GM12878 (cell line): ENCODE results near the gene OMP. TPM values are rescaled to one million over a fixed set of nuclear protein-coding genes. Genes with fewer than 3 reads are reported as not detected.

Source experiments
- ATAC-seq: fragments of 200-7000 bp; cut with Tn5 transposase; 3 replicates; pipeline ENCODE4 v1.9.1; 2020; ENCODE audit warnings: mild to moderate bottlenecking, moderate library complexity
- BruUV-seq: library from RNA; stranded (reverse); fragments of 400-500 nt; replicated peaks from 2 replicates; lab custom pipeline; 2021; lab: Mats Ljungman, UMichigan
- CTCF ChIA-PET: fragments of 300-600 bp; sonication (Branson Sonifier 250); formaldehyde crosslinking; extraction: SDS; loops from one replicate; lab custom pipeline; 2021; ENCODE audit warnings: inconsistent platforms; lab: Yijun Ruan, JAX
- POLR2A ChIA-PET: fragments of 350-600 bp; formaldehyde crosslinking; extraction: SDS; loops from one replicate; lab custom pipeline; 2021; ENCODE audit warnings: inconsistent platforms; lab: Charles Lee
- RAD21 ChIA-PET: fragments of 300-600 bp; sonication (Branson Sonifier 250); formaldehyde crosslinking; loops from one replicate; lab custom pipeline; 2023; ENCODE audit warnings: antibody characterized with exemption; ENCODE audit not compliant: unreplicated experiment; lab: Charles Lee
- SMC1A ChIA-PET: fragments of 300-600 bp; sonication (Branson Sonifier 250); formaldehyde crosslinking; loops from one replicate; lab custom pipeline; 2023; ENCODE audit not compliant: unreplicated experiment, uncharacterized antibody; lab: Charles Lee
- DNase-seq: peaks from one replicate; pipeline ENCODE4 v3.0.0-alpha.2; 2011; ENCODE audit warnings: low read depth, low spot score
- FAIRE-seq: peaks from 3 replicates; lab custom pipeline; 2011; peaks lifted over from hg19 to GRCh38; lab: Jason Lieb, UNC
- H2AFZ ChIP-seq: 2 replicates; pipeline ENCODE4 v1.6.0; 2011; ENCODE audit warnings: low read depth, low read length, control low read depth; ENCODE audit not compliant: control insufficient read depth
- H3K27ac ChIP-seq: 2 replicates; pipeline ENCODE4 v1.5.1; 2011; ENCODE audit warnings: control low read depth; ENCODE audit not compliant: control insufficient read depth, insufficient read depth
- H3K27me3 ChIP-seq, 2 experiments: replicated peaks in 1 of 2; 2 replicates each; pipeline versions ENCODE4 v1.6.0 to v1.6.1; 2011; ENCODE audit warnings: low read length in 1 of 2; ENCODE audit not compliant: control insufficient read depth in 2 of 2, insufficient read depth in 2 of 2
- H3K36me3 ChIP-seq, 2 experiments: 2 replicates each; pipeline ENCODE4 v1.5.1; 2011; ENCODE audit warnings: low read length in 1 of 2; ENCODE audit not compliant: control insufficient read depth in 2 of 2, insufficient read depth in 2 of 2
- H3K4me1 ChIP-seq: 2 replicates; pipeline ENCODE4 v1.6.1; 2011; ENCODE audit warnings: mild to moderate bottlenecking, low read length, moderate library complexity, mixed read lengths; ENCODE audit not compliant: control insufficient read depth, insufficient read depth
- H3K4me2 ChIP-seq: 2 replicates; pipeline ENCODE4 v1.6.0; 2011; ENCODE audit warnings: control low read depth; ENCODE audit not compliant: control insufficient read depth, insufficient read depth
- H3K4me3 ChIP-seq: fragments of 200-600 bp; sonication (generic); 2 replicates; pipeline ENCODE4 v1.5.1; 2016
- H3K79me2 ChIP-seq: 2 replicates; pipeline ENCODE4 v1.6.0; 2011; ENCODE audit warnings: low read length; ENCODE audit not compliant: control insufficient read depth, insufficient read depth
- H3K9ac ChIP-seq: 2 replicates; pipeline ENCODE4 v1.8.0; 2011; ENCODE audit warnings: low read length, control low read depth, mixed read lengths; ENCODE audit not compliant: control insufficient read depth, insufficient read depth
- H3K9me3 ChIP-seq: replicated peaks from 3 replicates; pipeline ENCODE4 v1.5.1; 2011; ENCODE audit warnings: mild to moderate bottlenecking, low read length; ENCODE audit not compliant: control insufficient read depth, insufficient read depth
- H4K20me1 ChIP-seq: 2 replicates; pipeline ENCODE4 v1.6.0; 2011; ENCODE audit not compliant: control insufficient read depth, insufficient read depth
- CEBPZ ChIP-seq: fragments of 150-350 bp; IDR thresholded peaks from 2 replicates; pipeline ENCODE4 v1.6.1; 2016; ENCODE audit warnings: low read depth, low read length
- MTA3 ChIP-seq: IDR thresholded peaks from 2 replicates; pipeline ENCODE4 v1.6.1; 2012; ENCODE audit warnings: low read length, inconsistent platforms, borderline replicate concordance
- NRF1 ChIP-seq: conservative IDR thresholded peaks from 2 replicates; pipeline ENCODE4 v1.6.1; 2011; ENCODE audit warnings: mild to moderate bottlenecking, low read depth, low read length, improper control_type of control experiment
- TCF3 ChIP-seq: IDR thresholded peaks from 2 replicates; pipeline ENCODE4 v1.6.1; 2012; ENCODE audit warnings: low read depth, mild to moderate bottlenecking, low read length, borderline replicate concordance; ENCODE audit not compliant: insufficient read depth
- WGBS: methylation state at CpG from one replicate; pipeline ENCODE4 v1.1.6; 2016; ENCODE audit warnings: low lambda C conversion rate; ENCODE audit not compliant: insufficient replicate concordance, insufficient coverage; ENCODE audit errors: missing lambda C conversion rate; 5-methylcytosine and 5-hydroxymethylcytosine counted together
- in situ Hi-C: fragments of 300-500 bp; cut with MboI; formaldehyde crosslinking; loops from 9 replicates; pipeline ENCODE4 v1.14.3; 2018; ENCODE audit warnings: mixed read lengths
- intact Hi-C: fragments of 100-400 bp; cut with micrococcal nuclease; formaldehyde crosslinking; loops from one replicate; pipeline ENCODE4 v1.14.2; 2022; ENCODE audit not compliant: unreplicated experiment
- polyA plus RNA-seq, 11 experiments: library from polyadenylated mRNA; depleted of rRNA in 4 of 11; unstranded in 6 of 11; stranded (reverse) in 5 of 11; fragments of >200 nt; fragmentation: Nextera tagmentation in 4 of 11; fragmentation: Illumina TruSeq in 1 of 11; extraction: Ambion mirVana in 4 of 11; extraction: Trizol in 1 of 11; gene quantifications; 1 replicate in 1 of 11; 2 replicates in 10 of 11; pipeline versions ENCODE4 v1.2.1 to v1.2.3, GENCODE V29; 2011 to 2016; ENCODE audit warnings: inconsistent platforms in 2 of 11, missing spikeins in 2 of 11, low read depth in 1 of 11
- total RNA-seq, 4 experiments: library from RNA; depleted of rRNA in 3 of 4; stranded (reverse); fragments of >200 nt in 3 of 4; fragmentation: Illumina TruSeq in 1 of 4; extraction: Trizol in 1 of 4; gene quantifications; 2 replicates each; pipeline versions ENCODE4 v1.2.1 to v1.2.3, GENCODE V29; 2013 to 2021
- TF ChIP-seq, protein P1 (sequence below): fragments of 450-650 bp; IDR thresholded peaks from 2 replicates; pipeline ENCODE4 v1.6.1; 2018; ENCODE audit warnings: borderline replicate concordance, mild to moderate bottlenecking; ENCODE audit not compliant: partially characterized antibody
- TF ChIP-seq, protein P2 (sequence below): fragments of 450-650 bp; IDR thresholded peaks from 2 replicates; pipeline ENCODE4 v1.6.1; 2017; ENCODE audit warnings: mild to moderate bottlenecking, moderate library complexity

The OMP gene
- total and polyA plus RNA-seq, 10 of the 15 experiments (the other 5 are each of a cell fraction or from before 2014, with no cell fraction given) = not detected

GRCh38 chr11:77104727-77105126 lies 2.1 kb downstream of the OMP start:
- no peak overlapping the region for H3K4me3 ChIP-seq
- peaks cover 0 to 2% of the 10 kb centered on the region in 2 experiments; a peak in 2 of 4 replicates for H3K27me3 ChIP-seq
- H3K4me2 ChIP-seq = no peak overlapping the region
- DNase-seq = no peak
- H3K9me3 ChIP-seq = no peaks in the 10 kb centered on the region
- no peak overlapping the region for H3K27ac ChIP-seq
- intact Hi-C loops = loop anchor here (10.0 kb wide), 1 partner anchor 370 kb away; no protein-coding TSS in a partner anchor
- 17% methylated on average over 8 of the region's 8 CpGs for WGBS
- ChIA-PET POLR2A (no interaction called here), SMC1A (no interaction called here), RAD21 (no interaction called here), CTCF (interaction anchor here (1.1 to 1.4 kb wide), 2 partner anchors 13 to 182 kb away, joined by 4 to 6 read pairs; no protein-coding TSS in a partner anchor)
- no peaks in the 10 kb centered on the region for H4K20me1 ChIP-seq
- peak; percentile 41; the same call in 2 of the 3 replicates for ATAC-seq
- H3K4me1 ChIP-seq = no peaks in the 10 kb centered on the region
- in situ Hi-C loops = no loop called here
- BruUV-seq = no TSS peak
- H3K36me3 ChIP-seq = no peaks in the 10 kb centered on the region
- no peak overlapping the region for H2AFZ ChIP-seq
- TF ChIP-seq MTA3 = no peak
- TF ChIP-seq, protein P1, sequence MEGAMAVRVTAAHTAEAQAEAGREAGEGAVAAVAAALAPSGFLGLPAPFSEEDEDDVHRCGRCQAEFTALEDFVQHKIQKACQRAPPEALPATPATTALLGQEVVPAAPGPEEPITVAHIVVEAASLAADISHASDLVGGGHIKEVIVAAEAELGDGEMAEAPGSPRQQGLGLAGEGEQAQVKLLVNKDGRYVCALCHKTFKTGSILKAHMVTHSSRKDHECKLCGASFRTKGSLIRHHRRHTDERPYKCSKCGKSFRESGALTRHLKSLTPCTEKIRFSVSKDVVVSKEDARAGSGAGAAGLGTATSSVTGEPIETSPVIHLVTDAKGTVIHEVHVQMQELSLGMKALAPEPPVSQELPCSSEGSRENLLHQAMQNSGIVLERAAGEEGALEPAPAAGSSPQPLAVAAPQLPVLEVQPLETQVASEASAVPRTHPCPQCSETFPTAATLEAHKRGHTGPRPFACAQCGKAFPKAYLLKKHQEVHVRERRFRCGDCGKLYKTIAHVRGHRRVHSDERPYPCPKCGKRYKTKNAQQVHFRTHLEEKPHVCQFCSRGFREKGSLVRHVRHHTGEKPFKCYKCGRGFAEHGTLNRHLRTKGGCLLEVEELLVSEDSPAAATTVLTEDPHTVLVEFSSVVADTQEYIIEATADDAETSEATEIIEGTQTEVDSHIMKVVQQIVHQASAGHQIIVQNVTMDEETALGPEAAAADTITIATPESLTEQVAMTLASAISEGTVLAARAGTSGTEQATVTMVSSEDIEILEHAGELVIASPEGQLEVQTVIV = no peak
- TF ChIP-seq CEBPZ = no peak
- TF ChIP-seq TCF3 = no peak
- TF ChIP-seq, protein P2, sequence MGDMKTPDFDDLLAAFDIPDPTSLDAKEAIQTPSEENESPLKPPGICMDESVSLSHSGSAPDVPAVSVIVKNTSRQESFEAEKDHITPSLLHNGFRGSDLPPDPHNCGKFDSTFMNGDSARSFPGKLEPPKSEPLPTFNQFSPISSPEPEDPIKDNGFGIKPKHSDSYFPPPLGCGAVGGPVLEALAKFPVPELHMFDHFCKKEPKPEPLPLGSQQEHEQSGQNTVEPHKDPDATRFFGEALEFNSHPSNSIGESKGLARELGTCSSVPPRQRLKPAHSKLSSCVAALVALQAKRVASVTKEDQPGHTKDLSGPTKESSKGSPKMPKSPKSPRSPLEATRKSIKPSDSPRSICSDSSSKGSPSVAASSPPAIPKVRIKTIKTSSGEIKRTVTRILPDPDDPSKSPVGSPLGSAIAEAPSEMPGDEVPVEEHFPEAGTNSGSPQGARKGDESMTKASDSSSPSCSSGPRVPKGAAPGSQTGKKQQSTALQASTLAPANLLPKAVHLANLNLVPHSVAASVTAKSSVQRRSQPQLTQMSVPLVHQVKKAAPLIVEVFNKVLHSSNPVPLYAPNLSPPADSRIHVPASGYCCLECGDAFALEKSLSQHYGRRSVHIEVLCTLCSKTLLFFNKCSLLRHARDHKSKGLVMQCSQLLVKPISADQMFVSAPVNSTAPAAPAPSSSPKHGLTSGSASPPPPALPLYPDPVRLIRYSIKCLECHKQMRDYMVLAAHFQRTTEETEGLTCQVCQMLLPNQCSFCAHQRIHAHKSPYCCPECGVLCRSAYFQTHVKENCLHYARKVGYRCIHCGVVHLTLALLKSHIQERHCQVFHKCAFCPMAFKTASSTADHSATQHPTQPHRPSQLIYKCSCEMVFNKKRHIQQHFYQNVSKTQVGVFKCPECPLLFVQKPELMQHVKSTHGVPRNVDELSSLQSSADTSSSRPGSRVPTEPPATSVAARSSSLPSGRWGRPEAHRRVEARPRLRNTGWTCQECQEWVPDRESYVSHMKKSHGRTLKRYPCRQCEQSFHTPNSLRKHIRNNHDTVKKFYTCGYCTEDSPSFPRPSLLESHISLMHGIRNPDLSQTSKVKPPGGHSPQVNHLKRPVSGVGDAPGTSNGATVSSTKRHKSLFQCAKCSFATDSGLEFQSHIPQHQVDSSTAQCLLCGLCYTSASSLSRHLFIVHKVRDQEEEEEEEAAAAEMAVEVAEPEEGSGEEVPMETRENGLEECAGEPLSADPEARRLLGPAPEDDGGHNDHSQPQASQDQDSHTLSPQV = no peak
- no peak for TF ChIP-seq NRF1
- H3K9ac ChIP-seq = no peak overlapping the region
- no peaks in the 10 kb centered on the region for H3K79me2 ChIP-seq
- no peak for FAIRE-seq
